Panc1 (cell line): ENCODE results near the gene FBXO31.

Experiments used
- POLR2AphosphoS5 ChIP-seq: IDR thresholded peaks from 2 replicates; pipeline ENCODE4 v1.6.1; 2012; ENCODE audit warnings: mild to moderate bottlenecking, low read depth, low read length, moderate library complexity
- TCF7L2 ChIP-seq: IDR thresholded peaks from 2 replicates; pipeline ENCODE4 v1.6.1; 2011; ENCODE audit warnings: mild to moderate bottlenecking, low read depth, low read length, inconsistent platforms
- TF ChIP-seq, protein P1 (sequence below), 2 experiments: IDR thresholded peaks; 2 replicates each; pipeline ENCODE4 v1.6.1; 2011 to 2012; ENCODE audit warnings: low read depth in 2 of 2, control low read depth in 1 of 2, low read length in 1 of 2, mild to moderate bottlenecking in 1 of 2, moderate library complexity in 1 of 2; ENCODE audit not compliant: insufficient read depth in 1 of 2
- TF ChIP-seq, protein P2 (sequence below): fragments of 450-650 bp; IDR thresholded peaks from 2 replicates; pipeline ENCODE4 v1.5.1; 2017; ENCODE audit warnings: mild to moderate bottlenecking

DNA sequence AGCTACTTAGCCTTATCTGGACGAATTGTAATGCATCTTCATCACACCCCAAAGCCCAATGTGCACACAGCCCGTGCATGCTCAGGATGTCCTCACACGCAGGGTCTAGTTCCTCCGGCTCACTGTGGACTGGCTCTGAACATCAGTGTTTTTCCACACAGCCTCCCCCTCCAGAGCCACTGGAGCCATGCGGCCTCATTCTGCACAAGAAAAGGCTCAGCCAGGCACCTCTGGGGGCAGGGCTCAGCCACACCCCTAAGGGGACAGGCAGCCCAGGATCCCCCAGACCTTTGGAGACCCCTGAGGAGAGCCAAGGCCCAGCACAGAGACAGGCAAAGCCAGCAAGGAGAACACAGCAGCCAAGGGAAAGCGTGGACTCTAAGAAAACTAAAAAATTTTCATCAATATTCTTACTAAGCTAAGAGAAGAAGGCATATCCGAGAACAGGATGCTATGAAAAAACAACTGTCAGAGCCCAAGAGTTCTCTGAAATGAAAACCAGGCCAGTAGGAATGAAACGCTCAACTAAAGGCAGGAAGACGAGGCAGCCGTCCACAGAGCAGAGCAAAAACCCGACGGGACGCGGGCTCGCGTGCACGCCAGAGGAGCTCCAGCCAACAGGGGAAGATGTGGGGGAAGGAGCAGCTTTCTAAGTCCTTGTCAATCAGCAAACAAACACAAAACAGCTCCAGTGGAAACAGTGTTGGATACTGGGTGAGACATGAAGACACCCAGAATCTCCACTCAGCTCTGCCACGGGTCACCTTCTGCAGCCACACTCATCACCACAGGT lies 43.0 kb upstream of the FBXO31 start:
- TF ChIP-seq, protein P1, sequence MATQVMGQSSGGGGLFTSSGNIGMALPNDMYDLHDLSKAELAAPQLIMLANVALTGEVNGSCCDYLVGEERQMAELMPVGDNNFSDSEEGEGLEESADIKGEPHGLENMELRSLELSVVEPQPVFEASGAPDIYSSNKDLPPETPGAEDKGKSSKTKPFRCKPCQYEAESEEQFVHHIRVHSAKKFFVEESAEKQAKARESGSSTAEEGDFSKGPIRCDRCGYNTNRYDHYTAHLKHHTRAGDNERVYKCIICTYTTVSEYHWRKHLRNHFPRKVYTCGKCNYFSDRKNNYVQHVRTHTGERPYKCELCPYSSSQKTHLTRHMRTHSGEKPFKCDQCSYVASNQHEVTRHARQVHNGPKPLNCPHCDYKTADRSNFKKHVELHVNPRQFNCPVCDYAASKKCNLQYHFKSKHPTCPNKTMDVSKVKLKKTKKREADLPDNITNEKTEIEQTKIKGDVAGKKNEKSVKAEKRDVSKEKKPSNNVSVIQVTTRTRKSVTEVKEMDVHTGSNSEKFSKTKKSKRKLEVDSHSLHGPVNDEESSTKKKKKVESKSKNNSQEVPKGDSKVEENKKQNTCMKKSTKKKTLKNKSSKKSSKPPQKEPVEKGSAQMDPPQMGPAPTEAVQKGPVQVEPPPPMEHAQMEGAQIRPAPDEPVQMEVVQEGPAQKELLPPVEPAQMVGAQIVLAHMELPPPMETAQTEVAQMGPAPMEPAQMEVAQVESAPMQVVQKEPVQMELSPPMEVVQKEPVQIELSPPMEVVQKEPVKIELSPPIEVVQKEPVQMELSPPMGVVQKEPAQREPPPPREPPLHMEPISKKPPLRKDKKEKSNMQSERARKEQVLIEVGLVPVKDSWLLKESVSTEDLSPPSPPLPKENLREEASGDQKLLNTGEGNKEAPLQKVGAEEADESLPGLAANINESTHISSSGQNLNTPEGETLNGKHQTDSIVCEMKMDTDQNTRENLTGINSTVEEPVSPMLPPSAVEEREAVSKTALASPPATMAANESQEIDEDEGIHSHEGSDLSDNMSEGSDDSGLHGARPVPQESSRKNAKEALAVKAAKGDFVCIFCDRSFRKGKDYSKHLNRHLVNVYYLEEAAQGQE (IDR thresholded peaks at IDR 0.05; ENCODE audit: insufficient read depth in 1 of 2, low read depth in 2 of 2, low read length in 1 of 2) = no peak
- TF ChIP-seq, protein P2, sequence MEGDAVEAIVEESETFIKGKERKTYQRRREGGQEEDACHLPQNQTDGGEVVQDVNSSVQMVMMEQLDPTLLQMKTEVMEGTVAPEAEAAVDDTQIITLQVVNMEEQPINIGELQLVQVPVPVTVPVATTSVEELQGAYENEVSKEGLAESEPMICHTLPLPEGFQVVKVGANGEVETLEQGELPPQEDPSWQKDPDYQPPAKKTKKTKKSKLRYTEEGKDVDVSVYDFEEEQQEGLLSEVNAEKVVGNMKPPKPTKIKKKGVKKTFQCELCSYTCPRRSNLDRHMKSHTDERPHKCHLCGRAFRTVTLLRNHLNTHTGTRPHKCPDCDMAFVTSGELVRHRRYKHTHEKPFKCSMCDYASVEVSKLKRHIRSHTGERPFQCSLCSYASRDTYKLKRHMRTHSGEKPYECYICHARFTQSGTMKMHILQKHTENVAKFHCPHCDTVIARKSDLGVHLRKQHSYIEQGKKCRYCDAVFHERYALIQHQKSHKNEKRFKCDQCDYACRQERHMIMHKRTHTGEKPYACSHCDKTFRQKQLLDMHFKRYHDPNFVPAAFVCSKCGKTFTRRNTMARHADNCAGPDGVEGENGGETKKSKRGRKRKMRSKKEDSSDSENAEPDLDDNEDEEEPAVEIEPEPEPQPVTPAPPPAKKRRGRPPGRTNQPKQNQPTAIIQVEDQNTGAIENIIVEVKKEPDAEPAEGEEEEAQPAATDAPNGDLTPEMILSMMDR = no peak
- no peak for TF ChIP-seq POLR2AphosphoS5
- no peak for TF ChIP-seq TCF7L2
